KOPT-K1 (cell line): ENCODE data around the gene PLP2.

Experiments used
- H3K27ac ChIP-seq: fragments of 200-600 bp; sonication (generic); 2 replicates; pipeline ENCODE4 v1.5.1; 2016; ENCODE audit warnings: antibody characterized with exemption, mild to moderate bottlenecking, low read depth, low read length; ENCODE audit not compliant: poor library complexity, severe bottlenecking
- H3K36me3 ChIP-seq: fragments of 200-600 bp; sonication (generic); 2 replicates; pipeline ENCODE4 v1.5.1; 2017; ENCODE audit warnings: antibody characterized with exemption, mild to moderate bottlenecking, low read length, moderate library complexity; ENCODE audit not compliant: insufficient read depth
- H3K9me3 ChIP-seq: fragments of 200-600 bp; sonication (generic); 2 replicates; pipeline ENCODE4 v1.5.1; 2017; ENCODE audit warnings: antibody characterized with exemption, low read length, mild to moderate bottlenecking; ENCODE audit not compliant: insufficient read depth, poor library complexity, severe bottlenecking

PLP2 gene

GRCh38 chrX:49205443-49205842 lies 33.7 kb downstream of the PLP2 start:
- Histone ChIP-seq H3K36me3 (no peaks in the 10 kb centered on the region), H3K9me3 (no peaks in the 10 kb centered on the region)

GRCh38 chrX:49206543-49206942 lies 34.8 kb downstream of the PLP2 start:
- no peak overlapping the region for H3K27ac ChIP-seq
- no peaks in the 10 kb centered on the region for H3K36me3 ChIP-seq
- H3K9me3 ChIP-seq, result no peaks in the 10 kb centered on the region

More at GRCh38 chrX:49205443-49205842, 33.7 kb downstream of the PLP2 start:
- H3K27ac ChIP-seq, result no peak overlapping the region

GRCh38 chrX:49208399-49208798 lies 36.7 kb downstream of the PLP2 start:
- Histone ChIP-seq H3K27ac (no peak overlapping the region), H3K9me3 (no peaks in the 10 kb centered on the region), H3K36me3 (no peaks in the 10 kb centered on the region)

- Histone ChIP-seq H3K9me3 (no peaks in the 10 kb centered on the region), H3K27ac (no peak overlapping the region), H3K36me3 (no peaks in the 10 kb centered on the region)
Observed at GRCh38 chrX:49209434-49210251, 37.9 kb downstream of the PLP2 start.

- H3K9me3 ChIP-seq, result no peaks in the 10 kb centered on the region
- no peak overlapping the region for H3K27ac ChIP-seq
- H3K36me3 ChIP-seq, result no peaks in the 10 kb centered on the region
Observed at GRCh38 chrX:49210406-49210805, 38.7 kb downstream of the PLP2 start.

- no peaks in the 10 kb centered on the region for H3K36me3 ChIP-seq
- no peak overlapping the region for H3K27ac ChIP-seq
- no peaks in the 10 kb centered on the region for H3K9me3 ChIP-seq
Observed at GRCh38 chrX:49211074-49211473, 39.4 kb downstream of the PLP2 start.

- Histone ChIP-seq H3K36me3 (no peaks in the 10 kb centered on the region), H3K27ac (no peak overlapping the region), H3K9me3 (no peaks in the 10 kb centered on the region)
Observed at GRCh38 chrX:49212209-49212608, 40.5 kb downstream of the PLP2 start.

- H3K36me3 ChIP-seq, result no peaks in the 10 kb centered on the region
- no peak overlapping the region for H3K27ac ChIP-seq
- H3K9me3 ChIP-seq, result no peaks in the 10 kb centered on the region
Observed at GRCh38 chrX:49212861-49213260, 41.2 kb downstream of the PLP2 start.

- no peaks in the 10 kb centered on the region for H3K9me3 ChIP-seq
- H3K36me3 ChIP-seq, result no peaks in the 10 kb centered on the region
- no peak overlapping the region for H3K27ac ChIP-seq
Observed at GRCh38 chrX:49214416-49214815, 42.7 kb downstream of the PLP2 start.

GRCh38 chrX:49214996-49215526 lies 43.4 kb downstream of the PLP2 start:
- Histone ChIP-seq H3K27ac (no peak overlapping the region), H3K36me3 (no peaks in the 10 kb centered on the region), H3K9me3 (no peaks in the 10 kb centered on the region)

- Histone ChIP-seq H3K27ac (no peak overlapping the region), H3K36me3 (no peaks in the 10 kb centered on the region), H3K9me3 (no peaks in the 10 kb centered on the region)
Observed at GRCh38 chrX:49220100-49220499, 48.4 kb downstream of the PLP2 start.

GRCh38 chrX:49221868-49222267 lies 50.2 kb downstream of the PLP2 start:
- Histone ChIP-seq H3K27ac (no peak overlapping the region), H3K36me3 (no peaks in the 10 kb centered on the region), H3K9me3 (no peaks in the 10 kb centered on the region)
